HCT116 (cell line): Measurements from ENCODE around the gene OTUD5. TPM values are rescaled to one million over a fixed set of nuclear protein-coding genes. Genes with fewer than 3 reads are reported as not detected.

ENCODE experiments used
- ATAC-seq: fragments of 200-7000 bp; cut with Tn5 transposase; 2 replicates; pipeline ENCODE4 v1.9.1; 2020; ENCODE audit warnings: mild to moderate bottlenecking, moderate library complexity
- BruUV-seq: library from RNA; stranded (reverse); fragments of 400-500 nt; replicated peaks from 2 replicates; lab custom pipeline; 2021; lab: Mats Ljungman, UMichigan
- CTCF ChIA-PET: fragments of 300-600 bp; sonication (Branson Sonifier 250); formaldehyde crosslinking; loops from one replicate; lab custom pipeline; 2021; ENCODE audit warnings: antibody characterized with exemption; lab: Charles Lee
- POLR2A ChIA-PET: fragments of 300-600, 350-600 bp; sonication (Branson Sonifier 250); formaldehyde crosslinking; loops from one replicate; lab custom pipeline; 2021; ENCODE audit warnings: antibody characterized with exemption; lab: Charles Lee
- RAD21 ChIA-PET, 2 experiments: fragments of 300-600 bp; sonication (Branson Sonifier 250); formaldehyde crosslinking; loops; one replicate each; lab custom pipeline; 2023; ENCODE audit warnings: low total read pairs in 2 of 2; ENCODE audit not compliant: uncharacterized antibody in 2 of 2, unreplicated experiment in 2 of 2, low non-redundant PET in 1 of 2; lab: Charles Lee
- DNase-seq: peaks from one replicate; pipeline ENCODE4 v3.0.0-alpha.2; 2010; ENCODE audit warnings: low read depth, low spot score
- H2AFZ ChIP-seq: fragments of 200-600 bp; shearing (Covaris generic), sonication (generic); 2 replicates; pipeline ENCODE4 v1.6.1; 2017; ENCODE audit warnings: low read depth, mixed run types, mixed read lengths, antibody characterized with exemption, low read length; ENCODE audit not compliant: poor library complexity, severe bottlenecking
- H3K27ac ChIP-seq: 2 replicates; pipeline ENCODE4 v1.5.1; 2012; ENCODE audit warnings: low read depth, low read length
- H3K27me3 ChIP-seq: fragments of 200-600 bp; sonication (generic); 2 replicates; pipeline ENCODE4 v1.6.1; 2016; ENCODE audit warnings: mixed run types, low read length, mixed read lengths; ENCODE audit not compliant: insufficient read depth
- H3K36me3 ChIP-seq, 2 experiments: fragments of 200-500 bp in 1 of 2; fragments of 200-600 bp in 1 of 2; sonication (Bioruptor generic) in 1 of 2; sonication (generic) in 1 of 2; 2 replicates each; pipeline versions ENCODE4 v1.5.1 to v1.6.1; 2014 to 2016; ENCODE audit warnings: low read length in 2 of 2, inconsistent platforms in 1 of 2, mixed read lengths in 1 of 2, mixed run types in 1 of 2; ENCODE audit not compliant: insufficient read depth in 2 of 2, control insufficient read depth in 1 of 2
- H3K4me1 ChIP-seq, 2 experiments: fragments of 200-600 bp in 1 of 2; sonication (generic) in 1 of 2; 2 replicates each; pipeline versions ENCODE4 v1.5.1 to v1.6.1; 2012 to 2017; ENCODE audit warnings: low read length in 2 of 2, inconsistent platforms in 1 of 2, mild to moderate bottlenecking in 1 of 2, mixed read lengths in 1 of 2, mixed run types in 1 of 2, moderate library complexity in 1 of 2; ENCODE audit not compliant: insufficient read depth in 2 of 2, control insufficient read depth in 1 of 2
- H3K4me2 ChIP-seq: fragments of 200-600 bp; sonication (generic); 2 replicates; pipeline ENCODE4 v1.6.1; 2017; ENCODE audit warnings: mixed run types, low read length, mixed read lengths
- H3K4me3 ChIP-seq, 2 experiments: fragments of 200-600 bp in 1 of 2; sonication (generic) in 1 of 2; replicated peaks in 1 of 2; 2 replicates each; pipeline ENCODE4 v1.5.1; 2011 to 2016; ENCODE audit warnings: low read length in 2 of 2, control low read depth in 1 of 2, low read depth in 1 of 2, mild to moderate bottlenecking in 1 of 2, mixed read lengths in 1 of 2, mixed run types in 1 of 2
- H3K79me2 ChIP-seq: fragments of 200-600 bp; sonication (generic); 2 replicates; pipeline ENCODE4 v1.6.1; 2017; ENCODE audit warnings: mild to moderate bottlenecking, mixed run types, low read length, moderate library complexity, mixed read lengths; ENCODE audit not compliant: insufficient read depth
- H3K9ac ChIP-seq: fragments of 200-600 bp; sonication (generic); 2 replicates; pipeline ENCODE4 v1.6.1; 2016; ENCODE audit warnings: low read length, mixed read lengths
- H3K9me2 ChIP-seq: fragments of 200-600 bp; sonication (generic), shearing (Covaris generic); 2 replicates; pipeline ENCODE4 v1.6.1; 2017; ENCODE audit warnings: mixed run types, mild to moderate bottlenecking, moderate library complexity; ENCODE audit not compliant: insufficient read depth
- H3K9me3 ChIP-seq, 2 experiments: fragments of 200-500 bp in 1 of 2; fragments of 200-600 bp in 1 of 2; sonication (Bioruptor generic) in 1 of 2; sonication (generic) in 1 of 2; 2 replicates each; pipeline ENCODE4 v1.6.1; 2014 to 2017; ENCODE audit warnings: low read length in 2 of 2, mixed read lengths in 2 of 2, inconsistent platforms in 1 of 2, low read depth in 1 of 2, mild to moderate bottlenecking in 1 of 2, mixed run types in 1 of 2, moderate library complexity in 1 of 2; ENCODE audit not compliant: control insufficient read depth in 1 of 2, insufficient read depth in 1 of 2
- H4K20me1 ChIP-seq: fragments of 200-600 bp; sonication (generic), shearing (Covaris generic); 2 replicates; pipeline ENCODE4 v1.6.1; 2017; ENCODE audit warnings: mixed run types, mild to moderate bottlenecking, moderate library complexity; ENCODE audit not compliant: insufficient read depth
- CBX3 ChIP-seq: IDR thresholded peaks from 2 replicates; pipeline ENCODE4 v1.6.1; 2012; ENCODE audit warnings: low read depth
- EZH2phosphoT487 ChIP-seq: fragments of 200-600 bp; IDR thresholded peaks from 2 replicates; pipeline ENCODE4 v1.6.1; 2018; ENCODE audit warnings: antibody characterized with exemption, borderline replicate concordance
- POLR2AphosphoS5 ChIP-seq: IDR thresholded peaks from 2 replicates; pipeline ENCODE4 v1.6.1; 2011; ENCODE audit warnings: mild to moderate bottlenecking, low read depth, low read length, moderate library complexity
- SP1 ChIP-seq: IDR thresholded peaks from 2 replicates; pipeline ENCODE4 v1.6.1; 2012; ENCODE audit warnings: low read depth
- YY1 ChIP-seq: IDR thresholded peaks from 2 replicates; pipeline ENCODE4 v1.6.1; 2011; ENCODE audit warnings: low read length, low read depth, moderate library complexity, mild to moderate bottlenecking; ENCODE audit not compliant: insufficient replicate concordance; ENCODE audit errors: extremely low read depth
- intact Hi-C: fragments of 100-400 bp; cut with micrococcal nuclease; formaldehyde crosslinking; loops from 2 replicates; pipeline ENCODE4 v1.10.0; 2022
- total RNA-seq: library from RNA; stranded (reverse); gene quantifications from one replicate; pipeline ENCODE4 v1.2.1, GENCODE V29; 2021; ENCODE audit not compliant: unreplicated experiment
- TF ChIP-seq, protein P1 (sequence below): IDR thresholded peaks from 2 replicates; pipeline ENCODE4 v1.6.1; 2012; ENCODE audit warnings: low read depth
- TF ChIP-seq, protein P2 (sequence below): IDR thresholded peaks from 2 replicates; pipeline ENCODE4 v1.6.1; 2012

OTUD5 gene
- total RNA-seq, 1 experiment from 2014 or later, result 42.6 TPM

DNA sequence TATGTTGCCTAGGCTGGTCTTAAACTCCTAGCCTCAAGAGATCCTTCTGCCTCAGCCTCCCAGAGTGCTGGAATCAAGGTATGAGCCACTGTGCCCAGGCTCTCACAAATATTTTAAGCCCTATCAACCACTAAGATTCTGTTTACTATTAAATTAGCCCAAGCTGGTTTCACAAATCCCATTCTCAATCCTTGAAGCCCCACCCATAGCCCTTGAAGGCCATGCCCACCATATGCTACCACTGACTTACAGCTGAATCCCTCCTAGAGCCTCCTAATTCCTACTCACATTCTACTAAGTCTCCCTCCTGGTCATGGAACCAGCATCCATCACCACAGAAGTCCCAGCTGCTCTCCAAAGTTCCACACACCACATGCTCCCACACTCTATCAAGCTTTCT lies 34.9 kb upstream of the OTUD5 start:
- ChIA-PET RAD21 (no interaction called here), CTCF (no interaction called here), POLR2A (no interaction called here)
- ATAC-seq (no peak), DNase-seq (no peak)
- Histone ChIP-seq H3K4me1 (no peaks in the 10 kb centered on the region), H3K27ac (no peak overlapping the region), H3K27me3 (no peaks in the 10 kb centered on the region), H3K9me2 (no peaks in the 10 kb centered on the region), H2AFZ (no peak overlapping the region), H3K36me3 (no peaks in the 10 kb centered on the region; a peak in 1 of 4 replicates), H3K4me3 (no peak overlapping the region), H3K9me3 (no peaks in the 10 kb centered on the region), H3K4me2 (no peak overlapping the region), H3K79me2 (no peaks in the 10 kb centered on the region), H3K9ac (no peak overlapping the region), H4K20me1 (no peaks in the 10 kb centered on the region)
- TF ChIP-seq EZH2phosphoT487, result no peak
- TF ChIP-seq, protein P1, sequence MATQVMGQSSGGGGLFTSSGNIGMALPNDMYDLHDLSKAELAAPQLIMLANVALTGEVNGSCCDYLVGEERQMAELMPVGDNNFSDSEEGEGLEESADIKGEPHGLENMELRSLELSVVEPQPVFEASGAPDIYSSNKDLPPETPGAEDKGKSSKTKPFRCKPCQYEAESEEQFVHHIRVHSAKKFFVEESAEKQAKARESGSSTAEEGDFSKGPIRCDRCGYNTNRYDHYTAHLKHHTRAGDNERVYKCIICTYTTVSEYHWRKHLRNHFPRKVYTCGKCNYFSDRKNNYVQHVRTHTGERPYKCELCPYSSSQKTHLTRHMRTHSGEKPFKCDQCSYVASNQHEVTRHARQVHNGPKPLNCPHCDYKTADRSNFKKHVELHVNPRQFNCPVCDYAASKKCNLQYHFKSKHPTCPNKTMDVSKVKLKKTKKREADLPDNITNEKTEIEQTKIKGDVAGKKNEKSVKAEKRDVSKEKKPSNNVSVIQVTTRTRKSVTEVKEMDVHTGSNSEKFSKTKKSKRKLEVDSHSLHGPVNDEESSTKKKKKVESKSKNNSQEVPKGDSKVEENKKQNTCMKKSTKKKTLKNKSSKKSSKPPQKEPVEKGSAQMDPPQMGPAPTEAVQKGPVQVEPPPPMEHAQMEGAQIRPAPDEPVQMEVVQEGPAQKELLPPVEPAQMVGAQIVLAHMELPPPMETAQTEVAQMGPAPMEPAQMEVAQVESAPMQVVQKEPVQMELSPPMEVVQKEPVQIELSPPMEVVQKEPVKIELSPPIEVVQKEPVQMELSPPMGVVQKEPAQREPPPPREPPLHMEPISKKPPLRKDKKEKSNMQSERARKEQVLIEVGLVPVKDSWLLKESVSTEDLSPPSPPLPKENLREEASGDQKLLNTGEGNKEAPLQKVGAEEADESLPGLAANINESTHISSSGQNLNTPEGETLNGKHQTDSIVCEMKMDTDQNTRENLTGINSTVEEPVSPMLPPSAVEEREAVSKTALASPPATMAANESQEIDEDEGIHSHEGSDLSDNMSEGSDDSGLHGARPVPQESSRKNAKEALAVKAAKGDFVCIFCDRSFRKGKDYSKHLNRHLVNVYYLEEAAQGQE, result no peak
- no peak for TF ChIP-seq SP1
- no peak for TF ChIP-seq POLR2AphosphoS5
- TF ChIP-seq CBX3, result no peak
- TF ChIP-seq YY1, result no peak
- TF ChIP-seq, protein P2, sequence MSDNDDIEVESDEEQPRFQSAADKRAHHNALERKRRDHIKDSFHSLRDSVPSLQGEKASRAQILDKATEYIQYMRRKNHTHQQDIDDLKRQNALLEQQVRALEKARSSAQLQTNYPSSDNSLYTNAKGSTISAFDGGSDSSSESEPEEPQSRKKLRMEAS, result no peak
- no TSS peak for BruUV-seq
- intact Hi-C loops, result no loop called here
